ELR (cell line): Measurements from ENCODE around the gene ATP8A1.
"Not testable (repeated sequence)": the region's sequence is repeated elsewhere in the genome, so short reads cannot be mapped to it uniquely, and the experiment has no call there.

Experiments
- DNase-seq: peaks from one replicate; pipeline ENCODE4 v3.0.0-alpha.2; 2015; ENCODE audit warnings: low read depth

Gene ATP8A1

GRCh38 chr4:42410446-42410845, 246.5 kb downstream of the ATP8A1 start:
- no peak for DNase-seq

GRCh38 chr4:42404001-42404400, 252.9 kb downstream of the ATP8A1 start:
- DNase-seq: no peak

GRCh38 chr4:42401171-42401570, 255.7 kb downstream of the ATP8A1 start:
- no peak for DNase-seq

DNA sequence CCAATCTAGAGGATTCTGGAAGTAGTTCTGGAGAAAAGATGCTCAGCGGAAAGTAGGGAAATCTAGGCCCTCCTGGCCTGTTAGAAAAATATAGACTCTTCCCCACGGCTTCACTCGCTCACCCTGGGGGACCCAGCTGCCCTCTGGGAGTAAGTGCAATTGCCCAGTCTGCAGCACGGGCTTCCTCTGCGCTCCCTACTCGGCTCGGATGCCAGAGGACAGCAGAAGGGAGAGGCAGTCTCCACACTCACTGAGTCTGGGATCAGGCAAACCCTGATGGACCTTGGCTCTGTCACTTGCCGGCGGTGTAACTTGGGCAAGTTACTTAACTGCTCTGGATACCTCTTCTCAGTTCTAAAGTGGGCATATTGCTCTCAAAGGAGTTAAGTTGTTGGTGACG, 257.5 kb downstream of the ATP8A1 start:
- no peak for DNase-seq

DNA sequence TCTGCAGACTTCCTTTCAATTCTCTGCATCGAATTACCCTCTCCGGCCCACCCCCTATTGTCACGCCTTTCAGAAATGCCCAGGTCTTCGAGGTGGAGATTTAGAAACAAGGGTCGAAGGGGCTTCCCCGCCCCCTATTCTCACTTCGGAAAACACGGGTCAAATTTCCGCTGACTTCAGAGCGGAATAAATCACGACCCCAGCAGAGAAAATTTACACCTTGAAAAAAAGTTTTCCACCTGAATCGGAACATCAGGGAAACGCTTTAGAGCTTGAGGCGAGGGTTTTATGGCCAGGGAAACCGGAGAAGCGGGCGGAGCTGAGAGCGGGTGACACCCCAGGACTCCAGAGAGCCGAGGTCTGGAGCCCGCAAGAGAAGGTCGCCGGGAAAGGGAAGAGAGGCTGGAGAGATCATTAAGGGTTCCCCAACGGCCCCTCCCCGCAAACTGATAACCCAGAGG, 258.0 kb downstream of the ATP8A1 start:
- DNase-seq: no peak

GRCh38 chr4:42398171-42398870, 258.6 kb downstream of the ATP8A1 start:
- DNase-seq: no peak

DNA sequence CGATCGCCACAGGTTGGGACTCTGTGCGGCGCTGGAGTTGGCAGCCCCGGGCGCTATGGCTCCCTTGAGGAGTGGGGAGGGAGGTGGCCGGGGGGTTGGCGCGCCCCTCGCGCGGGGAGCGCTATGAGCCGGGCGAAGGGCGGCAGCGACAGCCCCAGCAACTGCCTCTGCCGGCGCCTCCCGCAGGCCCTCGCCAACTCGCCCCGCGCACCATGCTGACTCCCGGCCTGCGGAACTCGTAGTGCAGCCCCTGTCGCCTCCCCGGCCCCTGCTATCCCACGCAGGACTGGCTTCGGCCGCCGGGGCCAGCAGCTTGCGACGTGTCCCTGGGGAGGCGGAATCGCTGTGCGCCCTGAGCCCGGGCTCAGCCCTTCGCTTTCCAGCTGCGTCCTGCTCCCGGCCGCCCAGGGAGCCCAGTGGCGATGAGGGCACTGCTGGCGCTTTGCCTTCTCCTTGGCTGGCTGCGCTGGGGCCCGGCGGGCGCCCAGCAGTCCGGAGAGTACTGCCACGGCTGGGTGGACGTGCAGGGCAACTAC, 259.2 kb downstream of the ATP8A1 start:
- DNase-seq: no peak

DNA sequence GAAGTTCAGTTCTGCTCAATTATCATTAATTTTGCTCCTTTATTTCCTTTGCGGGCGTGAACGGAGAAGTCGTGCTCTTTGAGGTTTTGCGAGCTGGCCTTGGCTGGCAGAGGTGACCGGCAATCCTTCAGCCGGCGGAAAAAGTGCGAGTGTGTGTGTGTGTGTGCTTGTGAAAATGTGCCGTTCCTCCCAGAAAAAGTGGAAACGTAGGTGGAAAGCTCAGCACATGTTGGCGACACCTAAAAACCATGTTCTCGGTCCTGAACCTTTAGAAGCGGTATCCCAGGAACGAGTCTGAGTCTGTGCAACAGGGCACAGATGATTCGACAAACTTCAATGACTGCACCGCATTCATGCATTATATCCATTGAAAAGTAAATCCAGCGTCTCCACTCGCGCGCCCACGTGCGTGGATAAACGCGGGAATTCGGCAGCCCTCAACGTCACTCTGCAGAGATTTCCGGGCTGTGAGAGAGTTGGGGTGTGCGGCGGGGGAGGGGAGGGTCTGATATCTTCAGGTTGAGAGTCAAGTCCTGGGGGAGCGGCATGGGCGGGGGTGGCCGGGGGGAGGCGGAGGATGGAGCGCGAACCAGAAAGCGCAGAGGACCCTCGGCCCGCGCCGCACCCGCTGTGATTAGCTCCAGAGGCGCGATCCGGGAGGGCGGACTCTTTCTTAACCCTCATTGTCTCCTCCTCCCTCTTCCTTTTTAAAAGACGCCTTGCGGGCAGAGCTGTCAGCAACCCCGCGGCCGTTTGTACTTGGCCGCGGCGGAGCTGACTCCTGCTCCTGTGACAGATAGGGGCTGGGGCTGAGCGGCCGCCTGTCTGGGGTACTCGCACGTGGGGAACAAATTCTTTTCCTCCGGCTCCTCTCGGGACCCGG, 259.9 kb downstream of the ATP8A1 start, which contains the start of gene SHISA3:
Gene SHISA3 (plus strand): TSS at position 737 of the 883 bp plus-strand sequence. CDS start 569 bp downstream, outside the sequence.
- DNase-seq: no peak

- DNase-seq: no peak
Measured at GRCh38 chr4:42396361-42396751, 260.5 kb downstream of the ATP8A1 start.

DNA sequence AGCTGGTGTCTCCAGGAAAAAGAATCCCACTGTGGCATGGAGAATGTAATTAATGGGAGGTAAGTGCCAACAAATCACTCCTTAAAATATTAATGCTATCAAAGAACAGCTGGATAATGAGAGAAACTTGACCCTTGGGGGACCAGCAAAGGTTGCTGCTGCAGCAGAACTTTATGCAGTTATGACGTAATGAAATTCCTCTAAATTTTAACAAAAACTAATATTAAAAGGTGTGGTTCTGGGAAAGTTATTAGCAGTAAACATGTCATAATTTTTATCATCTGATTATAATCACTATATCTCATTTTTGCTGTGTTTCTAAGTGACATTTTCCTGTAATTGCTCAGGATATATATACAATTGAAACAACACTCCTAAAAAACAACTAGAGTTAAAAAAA, 261.3 kb downstream of the ATP8A1 start:
- DNase-seq: no peak

- no peak for DNase-seq
Measured at GRCh38 chr4:42392436-42392835, 264.5 kb downstream of the ATP8A1 start.

GRCh38 chr4:42391981-42392380, 264.9 kb downstream of the ATP8A1 start:
- DNase-seq: no peak

DNA sequence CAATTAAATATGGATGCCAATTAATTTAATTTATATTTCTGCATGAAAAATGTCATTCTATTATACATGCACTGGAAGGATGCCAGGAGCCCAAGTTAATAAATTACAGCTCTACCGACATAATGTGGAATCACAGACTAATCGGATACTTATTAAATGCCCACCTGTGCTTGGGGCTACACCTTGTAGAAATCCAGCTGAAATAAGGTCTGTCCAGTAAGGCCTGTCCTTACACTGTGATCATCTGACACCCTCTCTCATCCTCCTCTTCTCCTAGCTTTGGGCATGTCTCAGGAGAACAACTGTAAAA, 265.6 kb downstream of the ATP8A1 start:
- DNase-seq: no peak

- no peak for DNase-seq
Measured at GRCh38 chr4:42390622-42391354, 266.1 kb downstream of the ATP8A1 start.

DNA sequence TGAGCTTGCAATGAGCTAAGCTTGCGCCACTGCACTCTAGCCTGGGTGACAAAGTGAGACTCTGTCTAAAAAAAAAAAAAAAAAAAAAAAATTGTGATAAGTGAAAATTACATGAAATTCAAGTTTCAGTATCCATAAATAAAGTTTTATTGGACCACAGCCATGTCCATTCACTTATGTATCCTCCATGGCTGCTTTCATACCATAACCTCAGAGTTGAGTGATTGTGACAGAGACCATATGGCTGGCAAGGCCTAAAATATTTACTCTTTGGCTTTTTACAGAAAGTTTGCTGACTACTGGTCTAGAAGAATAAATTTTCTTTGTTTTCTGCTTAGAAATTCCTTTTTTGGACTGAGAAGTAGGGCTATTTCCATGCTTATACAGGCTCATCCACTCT, 271.4 kb downstream of the ATP8A1 start:
- no peak for DNase-seq

DNA sequence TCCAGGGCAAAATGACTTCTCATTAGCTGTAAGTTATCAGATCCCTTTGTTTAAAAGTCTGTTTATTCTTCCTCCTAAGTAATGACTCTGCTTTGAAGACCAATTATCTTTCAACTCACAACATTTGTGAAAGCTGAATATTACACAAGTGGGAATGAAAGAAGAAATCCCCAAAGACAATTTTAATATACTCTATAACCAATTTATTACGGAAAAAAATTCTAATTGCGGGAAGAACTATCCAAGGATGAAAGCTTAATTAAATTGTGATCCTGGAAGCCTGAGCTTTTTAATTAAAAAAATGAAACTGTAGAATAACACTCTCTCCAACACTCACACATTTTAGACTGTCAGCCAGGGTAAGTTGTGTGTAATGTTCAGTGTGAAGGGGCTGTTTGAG, 275.2 kb downstream of the ATP8A1 start:
- no peak for DNase-seq

GRCh38 chr4:42377497-42377896, 279.4 kb downstream of the ATP8A1 start:
- no peak for DNase-seq

- DNase-seq: not testable (repeated sequence)
Measured at GRCh38 chr4:42372303-42372702, 284.6 kb downstream of the ATP8A1 start.

DNA sequence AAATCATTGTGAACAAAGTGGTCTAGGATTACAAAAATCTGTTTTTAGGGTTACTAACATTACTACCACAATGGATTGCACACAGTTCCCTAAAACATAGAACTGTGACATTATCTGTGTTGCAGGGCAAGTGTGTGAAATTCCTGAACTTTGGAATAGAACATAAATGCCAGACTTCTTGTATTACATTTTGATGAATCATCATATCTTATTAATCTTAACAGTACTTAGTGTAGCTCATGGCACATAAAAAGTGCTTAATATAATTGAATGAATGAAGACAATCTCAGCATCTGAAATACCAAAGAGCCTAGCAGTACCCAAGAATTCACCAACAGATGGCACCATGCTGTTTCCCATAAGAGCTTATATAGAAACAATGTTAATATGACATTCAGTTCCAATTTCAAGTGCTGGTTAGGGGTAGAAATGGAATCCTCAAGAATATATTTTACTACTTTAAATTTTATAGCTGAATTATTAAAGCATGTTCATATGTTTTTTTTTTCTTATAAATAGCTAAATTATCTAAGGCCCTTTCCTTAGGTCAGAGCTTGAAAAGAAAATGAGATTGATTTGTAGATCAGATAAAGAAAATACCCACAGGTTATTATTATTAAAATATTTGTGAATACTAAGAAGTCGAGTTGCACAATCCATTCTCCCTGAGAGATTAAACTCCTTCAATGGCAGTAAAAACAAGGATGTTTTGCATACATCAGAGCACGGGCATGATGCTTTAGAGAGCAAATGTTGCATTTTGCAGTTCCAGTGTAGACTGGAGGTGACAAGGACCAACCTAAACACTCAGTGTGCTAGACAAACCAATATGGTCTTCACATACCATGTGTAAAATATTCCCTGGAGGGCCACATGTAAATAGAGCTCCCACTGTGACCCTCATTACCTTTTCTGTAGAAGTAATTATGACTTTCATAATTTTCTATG, 285.3 kb downstream of the ATP8A1 start:
- peak; percentile 39 for DNase-seq

GRCh38 chr4:42369489-42369888, 287.4 kb downstream of the ATP8A1 start:
- no peak for DNase-seq

DNA sequence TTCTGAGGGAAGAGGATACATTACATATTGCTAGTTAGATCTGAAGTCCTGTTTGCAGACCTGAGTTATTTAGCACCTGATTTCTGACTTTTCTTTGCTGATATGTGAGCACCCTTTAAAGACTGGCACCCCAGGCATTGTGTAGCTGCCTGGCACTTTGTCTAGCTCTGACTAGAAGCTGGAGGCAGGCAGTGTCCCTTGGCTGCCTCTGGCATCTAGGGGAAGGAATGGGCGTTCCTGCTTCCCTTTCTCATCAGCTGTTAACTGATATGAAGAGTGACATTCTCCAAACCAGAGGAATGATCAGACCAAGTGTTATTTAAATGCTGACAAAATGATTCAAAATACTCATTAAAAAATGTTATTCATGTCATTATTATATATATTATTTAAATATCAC, 289.9 kb downstream of the ATP8A1 start:
- no peak for DNase-seq
